ENCODE data around the gene ATP2B2. TPM values are rescaled to one million over a fixed set of nuclear protein-coding genes. Genes with fewer than 3 reads are reported as not detected.

The ATP2B2 gene
- total and polyA plus RNA-seq, 2 of the 8 experiments (the other 6 are each of a cell fraction or from before 2014, with no cell fraction given): 0.14 to 1.2 TPM

DNA sequence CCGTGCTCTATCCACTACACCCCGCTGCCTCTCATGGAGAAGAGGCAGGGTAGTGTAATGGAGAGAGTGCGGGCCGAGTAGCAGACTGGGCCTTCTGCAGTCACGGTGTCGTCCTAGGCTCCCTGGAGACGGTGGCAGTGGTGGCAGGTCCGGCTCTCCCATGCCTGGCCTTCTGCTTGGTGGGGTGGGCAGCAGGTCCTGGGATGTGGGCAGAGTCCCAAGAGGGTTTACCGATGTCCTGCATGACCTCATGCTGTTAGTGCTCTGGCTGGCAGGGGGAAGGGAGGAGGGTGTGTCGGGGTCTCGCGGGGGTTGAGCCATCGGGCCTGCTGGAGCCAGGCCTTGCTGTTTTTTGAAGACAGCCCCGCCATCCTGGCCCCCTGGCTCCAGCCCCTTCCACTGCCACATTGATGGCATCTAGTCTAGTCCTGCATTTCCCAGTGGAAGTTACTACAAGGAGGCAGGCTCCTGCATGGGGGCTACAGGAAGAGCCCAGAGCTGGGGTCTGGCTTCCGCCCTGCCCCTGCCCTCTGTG, 110.8 kb downstream of the ATP2B2 start:
- H3K56ac ChIP-seq (replicated peaks; ENCODE audit: insufficient read length, low read depth, low read length): no peak overlapping the region
- H2AFZ ChIP-seq (ENCODE audit: low read length): no peak overlapping the region
- H3K4me3 ChIP-seq (ENCODE audit: extremely low read depth in 1 of 4, insufficient read depth in 2 of 4, low read depth in 3 of 4, low read length in 4 of 4): no peak overlapping the region
- CTCF ChIA-PET (ENCODE audit: partially characterized antibody): interaction anchor here (1.1 to 2.9 kb wide), 3 partner anchors 10 to 56 kb away, joined by 3 to 17 read pairs (median 3); no protein-coding TSS in a partner anchor
- H2BK120ac ChIP-seq (replicated peaks; ENCODE audit: low read depth, low read length): no peak overlapping the region
- H2BK5ac ChIP-seq (ENCODE audit: low read depth, low read length): peak overlapping the region; percentile 66; the same call in 1 of the 2 replicates
- H2BK15ac ChIP-seq (ENCODE audit: low read length): no peak overlapping the region
- H4K8ac ChIP-seq (ENCODE audit: extremely low read depth, insufficient read depth, low read length): no peak overlapping the region; the same call in 1 of the 2 replicates
- H3K18ac ChIP-seq (ENCODE audit: extremely low read depth, low read length): 0 out of 2 replicates have a peak overlapping the region, but pooled peaks have one; percentile 55
- peaks cover 0 to 2% of the 10 kb centered on the region in 2 experiments; a peak in 2 of 4 replicates for H3K9me3 ChIP-seq (ENCODE audit: insufficient read depth in 2 of 2, low read depth in 1 of 2, low read length in 1 of 2)
- H3K4ac ChIP-seq (replicated peaks; ENCODE audit: insufficient read length, low read depth, low read length): no peak overlapping the region
- H2BK20ac ChIP-seq (ENCODE audit: low read length): peak overlapping the region; percentile 89; the same call in 1 of the 2 replicates
- DNase-seq (ENCODE audit: low read depth in 1 of 2, low spot score in 2 of 2) (no peak), FAIRE-seq (no peak)
- H4K20me1 ChIP-seq (replicated peaks in 1 of 2; ENCODE audit: control insufficient read depth in 1 of 2, insufficient read depth in 2 of 2, low read length in 2 of 2): no peaks in the 10 kb centered on the region
- no peak overlapping the region for H3K23ac ChIP-seq (ENCODE audit: insufficient read length)
- H3K27me3 ChIP-seq (replicated peaks in 1 of 4; ENCODE audit: control insufficient read depth in 3 of 4, extremely low read depth in 1 of 4, insufficient read depth in 3 of 4, low read length in 3 of 4): no peaks in the 10 kb centered on the region; a peak in 1 of 7 replicates
- peaks cover 6 to 22% (median 14%) of the 10 kb centered on the region in 4 experiments for H3K4me1 ChIP-seq (replicated peaks in 1 of 4; ENCODE audit: control insufficient read depth in 3 of 4, insufficient read depth in 4 of 4, low read length in 3 of 4)
- H3K79me1 ChIP-seq (ENCODE audit: low read depth, low read length): no peaks in the 10 kb centered on the region
- no peaks in the 10 kb centered on the region for H3K79me2 ChIP-seq (ENCODE audit: control insufficient read depth in 1 of 2, insufficient read depth in 2 of 2, low read length in 2 of 2)
- H2AK5ac ChIP-seq (ENCODE audit: low read depth, low read length): no peak overlapping the region
- H3K23me2 ChIP-seq (ENCODE audit: low read depth, low read length): no peaks in the 10 kb centered on the region
- H3K9ac ChIP-seq (replicated peaks in 1 of 4; ENCODE audit: extremely low read depth in 1 of 4, low read depth in 3 of 4, low read length in 3 of 4): no peak overlapping the region
- H2BK12ac ChIP-seq (ENCODE audit: low read depth, low read length): peak overlapping the region; percentile 94; the same call in 1 of the 2 replicates
- no peaks in the 10 kb centered on the region for H3K36me3 ChIP-seq (ENCODE audit: control insufficient read depth in 2 of 4, insufficient read depth in 4 of 4, low read length in 3 of 4)
- peak overlapping the region; percentile 18 to 50; a peak in 1 of 4 replicates for H3K4me2 ChIP-seq (ENCODE audit: insufficient read depth in 1 of 2, low read depth in 2 of 2, low read length in 2 of 2)
- no peak overlapping the region for H4K5ac ChIP-seq (ENCODE audit: insufficient read length, low read depth, low read length)
- TF ChIP-seq FOSL1 (IDR thresholded peaks at IDR 0.05; ENCODE audit: insufficient read depth, low read depth, low read length) (no peak), GTF2F1 (IDR thresholded peaks at IDR 0.05; ENCODE audit: borderline replicate concordance, low read depth, low read length) (no peak), RFX5 (IDR thresholded peaks at IDR 0.05; ENCODE audit: borderline replicate concordance, low read depth, low read length) (no peak), JUN (IDR thresholded peaks at IDR 0.05; ENCODE audit: low read depth, low read length) (no peak), SP4 (IDR thresholded peaks at IDR 0.05; ENCODE audit: low read length) (no peak), TBP (IDR thresholded peaks at IDR 0.05; ENCODE audit: low read depth, low read length) (no peak), SIX5 (IDR thresholded peaks at IDR 0.05; ENCODE audit: low read depth, low read length) (no peak), POLR2AphosphoS5 (IDR thresholded peaks at IDR 0.05; ENCODE audit: low read depth, low read length) (no peak)
- TF ChIP-seq, protein P1, sequence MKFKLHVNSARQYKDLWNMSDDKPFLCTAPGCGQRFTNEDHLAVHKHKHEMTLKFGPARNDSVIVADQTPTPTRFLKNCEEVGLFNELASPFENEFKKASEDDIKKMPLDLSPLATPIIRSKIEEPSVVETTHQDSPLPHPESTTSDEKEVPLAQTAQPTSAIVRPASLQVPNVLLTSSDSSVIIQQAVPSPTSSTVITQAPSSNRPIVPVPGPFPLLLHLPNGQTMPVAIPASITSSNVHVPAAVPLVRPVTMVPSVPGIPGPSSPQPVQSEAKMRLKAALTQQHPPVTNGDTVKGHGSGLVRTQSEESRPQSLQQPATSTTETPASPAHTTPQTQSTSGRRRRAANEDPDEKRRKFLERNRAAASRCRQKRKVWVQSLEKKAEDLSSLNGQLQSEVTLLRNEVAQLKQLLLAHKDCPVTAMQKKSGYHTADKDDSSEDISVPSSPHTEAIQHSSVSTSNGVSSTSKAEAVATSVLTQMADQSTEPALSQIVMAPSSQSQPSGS (IDR thresholded peaks at IDR 0.05; ENCODE audit: low read length): no peak
- peak overlapping the region; percentile 57 for H4K91ac ChIP-seq (replicated peaks; ENCODE audit: insufficient read length, low read length)
- 0 out of 2 replicates have a peak overlapping the region, but pooled peaks have one; percentile 29 for H3K27ac ChIP-seq (ENCODE audit: low read depth, low read length)
- H3K14ac ChIP-seq (ENCODE audit: insufficient read length): no peak overlapping the region
- POLR2A ChIA-PET (ENCODE audit: partially characterized antibody): no interaction called here
- WGBS, 2 experiments (ENCODE audit: extremely low coverage in 1 of 2, insufficient coverage in 1 of 2, insufficient read length in 1 of 2, insufficient replicate concordance in 2 of 2, low coverage in 1 of 2, low lambda C conversion rate in 2 of 2, missing lambda C conversion rate in 1 of 2): 83% methylated on average over 12 of the region's 15 CpGs; no CpG with 5 or more reads in 1 of the 2 experiments

Measured in H1 (cell line).